ENCODE data around the gene SULT1A2.
"Not testable (repeated sequence)": the region's sequence is repeated elsewhere in the genome, so short reads cannot be mapped to it uniquely, and the experiment has no call there.

The SULT1A2 gene

GRCh38 chr16:28554634-28555423, 42.0 kb downstream of the SULT1A2 start:
- DNase-seq, result no peak

GRCh38 chr16:28553776-28554633, 42.8 kb downstream of the SULT1A2 start, which contains the start of gene SGF29:
TSS of gene SGF29 (plus strand) at chr16:28553920. CDS start at chr16:28581070, 27,150 bp downstream.
- peak; percentile 92 for DNase-seq

- DNase-seq, result peak; percentile 69
Observed at GRCh38 chr16:28549301-28549899, 47.5 kb downstream of the SULT1A2 start.

- no peak for DNase-seq
Observed at GRCh38 chr16:28548306-28548802, 48.5 kb downstream of the SULT1A2 start.

GRCh38 chr16:28546626-28547025, 50.2 kb downstream of the SULT1A2 start:
- DNase-seq, result no peak

- DNase-seq, result not testable (repeated sequence)
Observed at GRCh38 chr16:28545964-28546363, 50.9 kb downstream of the SULT1A2 start.

- no peak for DNase-seq
Observed at GRCh38 chr16:28544998-28545397, 51.9 kb downstream of the SULT1A2 start.

GRCh38 chr16:28543072-28543471, 53.8 kb downstream of the SULT1A2 start:
- peak; percentile 97 for DNase-seq

GRCh38 chr16:28542646-28543045, 54.2 kb downstream of the SULT1A2 start:
- DNase-seq, result no peak

All from inflammatory macrophage treated with lipopolysaccharide for 4 hours (primary cell).